Hepatocyte (in vitro differentiated cells): ENCODE data around the gene ARMC8.

ENCODE experiments used
- EZH2 ChIP-seq: fragments of 200-600 bp; sonication (generic); IDR thresholded peaks from 2 replicates; pipeline ENCODE4 v1.6.1; 2016; ENCODE audit warnings: antibody characterized with exemption, mild to moderate bottlenecking, borderline replicate concordance
- EZH2phosphoT487 ChIP-seq: fragments of 200-600 bp; sonication (generic); IDR thresholded peaks from one replicate; pipeline ENCODE4 v1.6.1; 2018; ENCODE audit warnings: antibody characterized with exemption, mild to moderate bottlenecking, low read depth, moderate library complexity; ENCODE audit not compliant: unreplicated experiment, severe bottlenecking
- TF ChIP-seq, protein P1 (sequence below): fragments of 200-600 bp; sonication (generic); IDR thresholded peaks from 2 replicates; pipeline ENCODE4 v1.5.1; 2016; ENCODE audit warnings: antibody characterized with exemption, mild to moderate bottlenecking; ENCODE audit not compliant: poor library complexity

DNA sequence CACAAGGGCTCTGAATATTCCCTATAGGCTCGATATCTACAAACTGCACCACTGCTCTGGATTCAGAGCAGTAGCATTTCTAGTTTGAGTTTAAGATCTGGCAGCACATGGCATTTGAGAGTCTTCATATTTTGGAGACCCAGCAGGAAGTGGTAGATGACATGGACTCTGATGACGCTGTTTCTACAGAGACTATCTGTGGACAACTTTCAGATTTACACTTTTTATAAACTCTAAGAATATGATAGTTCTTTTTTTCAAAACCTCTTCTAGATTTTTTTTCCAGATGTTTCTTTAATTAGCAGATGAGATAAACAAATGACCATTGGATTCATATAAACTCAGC lies 35.8 kb downstream of the ARMC8 start:
- TF ChIP-seq, protein P1, sequence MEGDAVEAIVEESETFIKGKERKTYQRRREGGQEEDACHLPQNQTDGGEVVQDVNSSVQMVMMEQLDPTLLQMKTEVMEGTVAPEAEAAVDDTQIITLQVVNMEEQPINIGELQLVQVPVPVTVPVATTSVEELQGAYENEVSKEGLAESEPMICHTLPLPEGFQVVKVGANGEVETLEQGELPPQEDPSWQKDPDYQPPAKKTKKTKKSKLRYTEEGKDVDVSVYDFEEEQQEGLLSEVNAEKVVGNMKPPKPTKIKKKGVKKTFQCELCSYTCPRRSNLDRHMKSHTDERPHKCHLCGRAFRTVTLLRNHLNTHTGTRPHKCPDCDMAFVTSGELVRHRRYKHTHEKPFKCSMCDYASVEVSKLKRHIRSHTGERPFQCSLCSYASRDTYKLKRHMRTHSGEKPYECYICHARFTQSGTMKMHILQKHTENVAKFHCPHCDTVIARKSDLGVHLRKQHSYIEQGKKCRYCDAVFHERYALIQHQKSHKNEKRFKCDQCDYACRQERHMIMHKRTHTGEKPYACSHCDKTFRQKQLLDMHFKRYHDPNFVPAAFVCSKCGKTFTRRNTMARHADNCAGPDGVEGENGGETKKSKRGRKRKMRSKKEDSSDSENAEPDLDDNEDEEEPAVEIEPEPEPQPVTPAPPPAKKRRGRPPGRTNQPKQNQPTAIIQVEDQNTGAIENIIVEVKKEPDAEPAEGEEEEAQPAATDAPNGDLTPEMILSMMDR = no peak
- TF ChIP-seq EZH2 = no peak
- no peak for TF ChIP-seq EZH2phosphoT487
